SK-N-SH (cell line): ENCODE results near the gene HEXD. TPM values are rescaled to one million over a fixed set of nuclear protein-coding genes. Genes with fewer than 3 reads are reported as not detected.

Source experiments
- CTCF ChIA-PET: fragments of 300-600, 350-600 bp; formaldehyde crosslinking; extraction: SDS; loops from one replicate; lab custom pipeline; 2021; lab: Yijun Ruan, JAX
- POLR2A ChIA-PET: fragments of 350-600 bp; sonication (Branson Sonifier 250); formaldehyde crosslinking; extraction: SDS; loops from one replicate; lab custom pipeline; 2020; ENCODE audit warnings: antibody characterized with exemption, inconsistent platforms; lab: Yijun Ruan, JAX
- DNase-seq: peaks from one replicate; pipeline ENCODE4 v3.0.0; 2012
- H2AFZ ChIP-seq: fragments of 200-600 bp; sonication (generic); 2 replicates; pipeline ENCODE4 v1.8.1; 2016; ENCODE audit warnings: antibody characterized with exemption, mild to moderate bottlenecking, low read depth
- H3F3A ChIP-seq: fragments of 200-600 bp; sonication (generic); replicated peaks from 2 replicates; pipeline ENCODE3; 2016; ENCODE audit warnings: antibody characterized with exemption, mild to moderate bottlenecking; ENCODE audit not compliant: insufficient read depth
- H3K27ac ChIP-seq, 2 experiments: fragments of 200-500 bp in 1 of 2; fragments of 200-600 bp in 1 of 2; sonication (Bioruptor generic) in 1 of 2; sonication (generic), shearing (Covaris generic) in 1 of 2; 2 replicates each; pipeline versions ENCODE4 v1.5.1 to v1.6.1; 2014 to 2016; ENCODE audit warnings: low read depth in 2 of 2, inconsistent platforms in 1 of 2, low read length in 1 of 2, mild to moderate bottlenecking in 1 of 2, mixed read lengths in 1 of 2
- H3K27me3 ChIP-seq: fragments of 200-600 bp; sonication (generic), shearing (Covaris generic); 2 replicates; pipeline ENCODE4 v1.6.1; 2016; ENCODE audit warnings: mixed run types; ENCODE audit not compliant: insufficient read depth
- H3K36me3 ChIP-seq, 2 experiments: fragments of 200-500 bp in 1 of 2; fragments of 200-600 bp in 1 of 2; sonication (Bioruptor generic) in 1 of 2; sonication (generic) in 1 of 2; replicated peaks in 1 of 2; 2 replicates each; pipeline versions ENCODE3 to v1.5.1; 2014 to 2016; ENCODE audit warnings: low read length in 1 of 2, mild to moderate bottlenecking in 1 of 2; ENCODE audit not compliant: insufficient read depth in 2 of 2, control insufficient read depth in 1 of 2
- H3K4me1 ChIP-seq, 2 experiments: fragments of 200-500 bp in 1 of 2; fragments of 200-600 bp in 1 of 2; sonication (Bioruptor generic) in 1 of 2; sonication (generic), shearing (Covaris generic) in 1 of 2; 2 replicates each; pipeline versions ENCODE4 v1.5.1 to v1.6.1; 2014 to 2016; ENCODE audit warnings: low read depth in 1 of 2, low read length in 1 of 2, mixed run types in 1 of 2; ENCODE audit not compliant: insufficient read depth in 2 of 2, control insufficient read depth in 1 of 2
- H3K4me2 ChIP-seq: fragments of 200-600 bp; sonication (generic), shearing (Covaris generic); 2 replicates; pipeline ENCODE4 v1.6.1; 2017; ENCODE audit warnings: mixed run types
- H3K4me3 ChIP-seq, 2 experiments: fragments of 200-500 bp in 1 of 2; fragments of 200-600 bp in 1 of 2; sonication (Bioruptor generic) in 1 of 2; sonication (generic), shearing (Covaris generic) in 1 of 2; 2 replicates each; pipeline versions ENCODE4 v1.5.1 to v1.8.1; 2014 to 2016; ENCODE audit warnings: low read depth in 2 of 2, inconsistent platforms in 1 of 2, low read length in 1 of 2, mild to moderate bottlenecking in 1 of 2, mixed read lengths in 1 of 2, moderate library complexity in 1 of 2
- H3K79me2 ChIP-seq: fragments of 200-600 bp; sonication (generic); 2 replicates; pipeline ENCODE4 v1.8.1; 2017; ENCODE audit warnings: mild to moderate bottlenecking; ENCODE audit not compliant: insufficient read depth
- H3K9ac ChIP-seq: fragments of 200-600 bp; sonication (generic); 2 replicates; pipeline ENCODE4 v1.6.1; 2017; ENCODE audit warnings: mixed run types
- H3K9me2 ChIP-seq: fragments of 200-600 bp; sonication (generic); 2 replicates; pipeline ENCODE4 v1.6.1; 2017; ENCODE audit warnings: mixed run types
- H3K9me3 ChIP-seq: fragments of 200-600 bp; sonication (generic); 2 replicates; pipeline ENCODE4 v1.6.1; 2017; ENCODE audit warnings: mixed run types, mild to moderate bottlenecking, moderate library complexity
- H4K20me1 ChIP-seq: fragments of 200-600 bp; sonication (generic); 2 replicates; pipeline ENCODE4 v1.6.1; 2017; ENCODE audit warnings: mild to moderate bottlenecking, mixed run types; ENCODE audit not compliant: insufficient read depth
- CHD2 ChIP-seq: fragments of 150-350 bp; IDR thresholded peaks from 2 replicates; pipeline ENCODE4 v1.6.1; 2018; ENCODE audit warnings: low read length; ENCODE audit not compliant: partially characterized antibody
- EP300 ChIP-seq, 2 experiments: IDR thresholded peaks; 2 replicates each; pipeline versions ENCODE4 v1.4.0 to v1.6.1; 2012; ENCODE audit warnings: borderline replicate concordance in 1 of 2, low read depth in 1 of 2, low read length in 1 of 2
- FOXJ3 ChIP-seq: sonication (generic); formaldehyde crosslinking; IDR thresholded peaks from 2 replicates; pipeline ENCODE4 v1.5.1; 2020; ENCODE audit warnings: mild to moderate bottlenecking, missing genetic modification reagents
- GATA2 ChIP-seq: sonication (generic); formaldehyde crosslinking; IDR thresholded peaks from 2 replicates; pipeline ENCODE4 v1.5.0; 2020; ENCODE audit warnings: mild to moderate bottlenecking, missing genetic modification reagents
- NFIC ChIP-seq: IDR thresholded peaks from 2 replicates; pipeline ENCODE4 v1.4.0; 2012; ENCODE audit warnings: borderline replicate concordance
- RAD21 ChIP-seq: IDR thresholded peaks from 2 replicates; pipeline ENCODE4 v1.6.1; 2012; ENCODE audit warnings: mild to moderate bottlenecking, low read length
- RCOR1 ChIP-seq: fragments of 150-350 bp; IDR thresholded peaks from 2 replicates; pipeline ENCODE4 v1.6.1; 2017; ENCODE audit warnings: antibody characterized with exemption, low read length
- RFX5 ChIP-seq: IDR thresholded peaks from 2 replicates; pipeline ENCODE4 v1.6.1; 2012; ENCODE audit warnings: mild to moderate bottlenecking, improper control_type of control experiment, low read length
- RXRA ChIP-seq: IDR thresholded peaks from 2 replicates; pipeline ENCODE4 v1.4.0; 2012; ENCODE audit warnings: low read depth, mild to moderate bottlenecking, borderline replicate concordance
- SMC3 ChIP-seq: IDR thresholded peaks from 2 replicates; pipeline ENCODE4 v1.6.1; 2012; ENCODE audit warnings: low read depth, low read length, improper control_type of control experiment
- TCF12 ChIP-seq: IDR thresholded peaks from 2 replicates; pipeline ENCODE4 v1.4.0; 2012
- TEAD4 ChIP-seq: IDR thresholded peaks from 2 replicates; pipeline ENCODE4 v1.4.0; 2012; ENCODE audit warnings: mild to moderate bottlenecking, borderline replicate concordance; ENCODE audit not compliant: insufficient read depth
- YY1 ChIP-seq: IDR thresholded peaks from 2 replicates; pipeline ENCODE4 v1.4.0; 2012; ENCODE audit warnings: low read depth, mild to moderate bottlenecking
- WGBS: methylation state at CpG from one replicate; pipeline ENCODE4 v1.1.6; 2017; ENCODE audit warnings: low lambda C conversion rate; 5-methylcytosine and 5-hydroxymethylcytosine counted together
- polyA plus RNA-seq, 3 experiments: library from polyadenylated mRNA; depleted of rRNA; stranded (reverse); fragments of >200 nt; gene quantifications; 2 replicates each; pipeline ENCODE4 v1.2.3, GENCODE V29; 2012
- TF ChIP-seq, protein P1 (sequence below): fragments of 150-350 bp; IDR thresholded peaks from 2 replicates; pipeline ENCODE4 v1.6.1; 2017; ENCODE audit warnings: antibody characterized with exemption, low read length, low read depth, borderline replicate concordance
- TF ChIP-seq, protein P2 (sequence below): IDR thresholded peaks from 2 replicates; pipeline ENCODE4; 2012
- TF ChIP-seq, protein P3 (sequence below): fragments of 150-350 bp; IDR thresholded peaks from 2 replicates; pipeline ENCODE4 v1.6.1; 2016; ENCODE audit warnings: mild to moderate bottlenecking, low read depth, low read length

The HEXD gene
- polyA plus RNA-seq, 1 of the 3 experiments (the other 2 are of a cell fraction), result 38.8 TPM

DNA sequence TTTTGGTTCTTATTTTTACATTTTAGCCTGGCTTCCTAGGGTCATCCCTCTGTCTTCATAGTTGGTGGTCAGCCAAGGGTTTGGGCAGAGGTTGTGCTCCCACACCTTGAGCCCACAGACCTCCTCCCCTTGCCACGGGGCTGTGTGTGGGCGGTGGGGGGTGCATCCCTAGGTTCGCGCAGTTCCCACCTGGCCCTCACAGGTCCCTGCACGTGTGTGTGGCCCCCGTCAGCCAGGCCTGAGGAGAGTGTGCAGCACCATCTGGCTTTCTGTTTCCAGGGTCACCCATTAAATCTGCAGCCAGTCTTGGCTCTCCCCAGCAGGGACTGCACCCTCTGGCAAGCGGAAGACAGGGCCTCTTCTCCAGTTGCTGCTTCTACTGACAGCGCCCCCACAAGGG lies 13.9 kb downstream of the HEXD start (continued):
- no peak for TF ChIP-seq CHD2
- TF ChIP-seq TEAD4, result no peak
- TF ChIP-seq RAD21, result no peak
- TF ChIP-seq, protein P1, sequence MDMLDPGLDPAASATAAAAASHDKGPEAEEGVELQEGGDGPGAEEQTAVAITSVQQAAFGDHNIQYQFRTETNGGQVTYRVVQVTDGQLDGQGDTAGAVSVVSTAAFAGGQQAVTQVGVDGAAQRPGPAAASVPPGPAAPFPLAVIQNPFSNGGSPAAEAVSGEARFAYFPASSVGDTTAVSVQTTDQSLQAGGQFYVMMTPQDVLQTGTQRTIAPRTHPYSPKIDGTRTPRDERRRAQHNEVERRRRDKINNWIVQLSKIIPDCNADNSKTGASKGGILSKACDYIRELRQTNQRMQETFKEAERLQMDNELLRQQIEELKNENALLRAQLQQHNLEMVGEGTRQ, result no peak
- TF ChIP-seq FOXJ3, result no peak

DNA sequence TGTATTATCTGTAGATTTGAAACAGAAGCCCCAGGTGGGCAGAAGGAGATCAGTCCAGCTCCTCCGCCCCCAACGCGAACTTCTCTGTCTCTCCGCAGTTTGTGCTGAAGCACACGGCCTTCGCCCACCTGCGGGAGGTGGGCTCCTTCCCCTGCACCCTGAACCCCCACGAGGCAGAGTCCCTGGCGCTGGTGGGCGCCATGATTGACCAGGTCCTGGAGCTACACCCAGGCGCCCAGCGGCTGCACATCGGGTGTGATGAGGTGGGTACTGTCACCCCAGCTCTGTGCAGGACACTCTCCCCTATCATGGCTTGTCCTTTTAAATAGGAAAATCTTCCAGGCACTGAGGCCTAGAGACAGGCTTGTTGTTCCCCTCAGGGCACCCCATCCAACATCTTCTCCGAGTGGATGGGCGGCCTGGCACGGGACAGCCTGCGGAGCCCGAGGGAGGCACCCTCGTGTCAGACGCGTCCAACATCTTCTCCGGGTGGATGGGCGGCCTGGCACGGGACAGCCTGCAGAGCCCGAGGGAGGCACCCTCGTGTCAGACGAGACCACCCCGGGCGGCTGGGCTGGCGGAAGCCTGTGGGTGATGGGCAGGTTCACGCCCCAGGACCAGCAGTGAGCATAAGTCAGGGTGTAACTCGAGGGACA lies 15.5 kb downstream of the HEXD start:
- Histone ChIP-seq H3K4me1 (no peaks in the 10 kb centered on the region; a peak in 1 of 4 replicates), H3K4me3 (no peak overlapping the region), H2AFZ (no peak overlapping the region), H3K9ac (no peak overlapping the region), H3K27me3 (no peaks in the 10 kb centered on the region), H3K9me3 (no peaks in the 10 kb centered on the region), H3K79me2 (no peaks in the 10 kb centered on the region), H4K20me1 (no peaks in the 10 kb centered on the region), H3K9me2 (no peaks in the 10 kb centered on the region), H3K4me2 (no peak overlapping the region), H3F3A (no peaks in the 10 kb centered on the region), H3K27ac (no peak overlapping the region), H3K36me3 (peaks cover 0 to 4% of the 10 kb centered on the region in 2 experiments)
- WGBS, result 88% methylated on average over 22 of the region's 32 CpGs
- ChIA-PET CTCF (interaction anchor here (1.3 to 2.1 kb wide), 2 partner anchors 11 to 21 kb away, joined by 3 to 4 read pairs; no protein-coding TSS in a partner anchor), POLR2A (no interaction called here)
- TF ChIP-seq SMC3, result no peak
- TF ChIP-seq TCF12, result no peak
- TF ChIP-seq, protein P2, sequence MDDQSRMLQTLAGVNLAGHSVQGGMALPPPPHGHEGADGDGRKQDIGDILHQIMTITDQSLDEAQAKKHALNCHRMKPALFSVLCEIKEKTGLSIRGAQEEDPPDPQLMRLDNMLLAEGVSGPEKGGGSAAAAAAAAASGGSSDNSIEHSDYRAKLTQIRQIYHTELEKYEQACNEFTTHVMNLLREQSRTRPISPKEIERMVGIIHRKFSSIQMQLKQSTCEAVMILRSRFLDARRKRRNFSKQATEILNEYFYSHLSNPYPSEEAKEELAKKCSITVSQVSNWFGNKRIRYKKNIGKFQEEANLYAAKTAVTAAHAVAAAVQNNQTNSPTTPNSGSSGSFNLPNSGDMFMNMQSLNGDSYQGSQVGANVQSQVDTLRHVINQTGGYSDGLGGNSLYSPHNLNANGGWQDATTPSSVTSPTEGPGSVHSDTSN, result no peak
- TF ChIP-seq RCOR1, result no peak
- TF ChIP-seq EP300 (IDR thresholded peaks at IDR 0.05; ENCODE audit: borderline replicate concordance in 1 of 2, low read depth in 1 of 2, low read length in 1 of 2), result no peak
- no peak for TF ChIP-seq GATA2
- TF ChIP-seq NFIC, result no peak
- TF ChIP-seq RXRA, result no peak
- TF ChIP-seq YY1, result no peak
- no peak for TF ChIP-seq RFX5
- TF ChIP-seq RAD21, result no peak
- TF ChIP-seq, protein P1, result no peak
- TF ChIP-seq, protein P3, sequence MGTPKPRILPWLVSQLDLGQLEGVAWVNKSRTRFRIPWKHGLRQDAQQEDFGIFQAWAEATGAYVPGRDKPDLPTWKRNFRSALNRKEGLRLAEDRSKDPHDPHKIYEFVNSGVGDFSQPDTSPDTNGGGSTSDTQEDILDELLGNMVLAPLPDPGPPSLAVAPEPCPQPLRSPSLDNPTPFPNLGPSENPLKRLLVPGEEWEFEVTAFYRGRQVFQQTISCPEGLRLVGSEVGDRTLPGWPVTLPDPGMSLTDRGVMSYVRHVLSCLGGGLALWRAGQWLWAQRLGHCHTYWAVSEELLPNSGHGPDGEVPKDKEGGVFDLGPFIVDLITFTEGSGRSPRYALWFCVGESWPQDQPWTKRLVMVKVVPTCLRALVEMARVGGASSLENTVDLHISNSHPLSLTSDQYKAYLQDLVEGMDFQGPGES, result no peak
- DNase-seq, result no peak
